ENCODE data around the gene CWC22.

Gene CWC22

GRCh38 chr2:180004731-180005130 is 2.4 kb downstream of the CWC22 start:
- Histone ChIP-seq H3K4me1 (ENCODE audit: insufficient read depth, poor library complexity, severe bottlenecking) (peaks cover 11% of the 10 kb centered on the region), H3K27me3 (ENCODE audit: insufficient read depth, poor library complexity, severe bottlenecking) (no peaks in the 10 kb centered on the region), H3K27ac (ENCODE audit: poor library complexity, severe bottlenecking) (no peak overlapping the region), H3K4me3 (ENCODE audit: severe bottlenecking) (no peak overlapping the region), H3K9me3 (ENCODE audit: severe bottlenecking) (no peaks in the 10 kb centered on the region), H3K36me3 (ENCODE audit: low read depth) (no peaks in the 10 kb centered on the region; the same call in none of the 2 replicates)
- DNase-seq (ENCODE audit: low spot score) (no peak), ATAC-seq (ENCODE audit: low read depth) (no peak)
- TF ChIP-seq CTCF (IDR thresholded peaks at IDR 0.05; ENCODE audit: poor library complexity, severe bottlenecking), result no peak

- H3K9me3 ChIP-seq (ENCODE audit: severe bottlenecking), result no peaks in the 10 kb centered on the region
- H3K27ac ChIP-seq (ENCODE audit: poor library complexity, severe bottlenecking), result no peak overlapping the region
- DNase-seq (ENCODE audit: low spot score) (no peak), ATAC-seq (ENCODE audit: low read depth) (peak; percentile 66)
- no peak overlapping the region for H3K4me3 ChIP-seq (ENCODE audit: severe bottlenecking)
- TF ChIP-seq CTCF (IDR thresholded peaks at IDR 0.05; ENCODE audit: poor library complexity, severe bottlenecking), result no peak
- H3K27me3 ChIP-seq (ENCODE audit: insufficient read depth, poor library complexity, severe bottlenecking), result no peaks in the 10 kb centered on the region
- H3K4me1 ChIP-seq (ENCODE audit: insufficient read depth, poor library complexity, severe bottlenecking), result peaks cover 11% of the 10 kb centered on the region
- no peaks in the 10 kb centered on the region; the same call in none of the 2 replicates for H3K36me3 ChIP-seq (ENCODE audit: low read depth)
Measured at GRCh38 chr2:180003559-180003958, 3.5 kb downstream of the CWC22 start.

GRCh38 chr2:180003073-180003472 is 4.0 kb downstream of the CWC22 start:
- Histone ChIP-seq H3K4me1 (ENCODE audit: insufficient read depth, poor library complexity, severe bottlenecking) (peaks cover 11% of the 10 kb centered on the region), H3K27me3 (ENCODE audit: insufficient read depth, poor library complexity, severe bottlenecking) (no peaks in the 10 kb centered on the region), H3K9me3 (ENCODE audit: severe bottlenecking) (no peaks in the 10 kb centered on the region), H3K27ac (ENCODE audit: poor library complexity, severe bottlenecking) (no peak overlapping the region), H3K36me3 (ENCODE audit: low read depth) (no peaks in the 10 kb centered on the region; the same call in none of the 2 replicates), H3K4me3 (ENCODE audit: severe bottlenecking) (no peak overlapping the region)
- no peak for TF ChIP-seq CTCF (IDR thresholded peaks at IDR 0.05; ENCODE audit: poor library complexity, severe bottlenecking)
- ATAC-seq (ENCODE audit: low read depth), result no peak
- no peak for DNase-seq (ENCODE audit: low spot score)

- no peak for DNase-seq (ENCODE audit: low spot score)
- no peaks in the 10 kb centered on the region; the same call in none of the 2 replicates for H3K36me3 ChIP-seq (ENCODE audit: low read depth)
- no peak overlapping the region for H3K4me3 ChIP-seq (ENCODE audit: severe bottlenecking)
- H3K9me3 ChIP-seq (ENCODE audit: severe bottlenecking), result no peaks in the 10 kb centered on the region
- ATAC-seq (ENCODE audit: low read depth), result no peak
- no peak overlapping the region for H3K27ac ChIP-seq (ENCODE audit: poor library complexity, severe bottlenecking)
- H3K4me1 ChIP-seq (ENCODE audit: insufficient read depth, poor library complexity, severe bottlenecking), result peaks cover 11% of the 10 kb centered on the region
- H3K27me3 ChIP-seq (ENCODE audit: insufficient read depth, poor library complexity, severe bottlenecking), result no peaks in the 10 kb centered on the region
- no peak for TF ChIP-seq CTCF (IDR thresholded peaks at IDR 0.05; ENCODE audit: poor library complexity, severe bottlenecking)
Measured at GRCh38 chr2:180002198-180002770, 4.8 kb downstream of the CWC22 start.

GRCh38 chr2:180001726-180002125 is 5.4 kb downstream of the CWC22 start:
- no peak for DNase-seq (ENCODE audit: low spot score)
- Histone ChIP-seq H3K36me3 (ENCODE audit: low read depth) (no peaks in the 10 kb centered on the region; the same call in 1 of the 2 replicates), H3K9me3 (ENCODE audit: severe bottlenecking) (no peaks in the 10 kb centered on the region), H3K27me3 (ENCODE audit: insufficient read depth, poor library complexity, severe bottlenecking) (no peaks in the 10 kb centered on the region), H3K4me1 (ENCODE audit: insufficient read depth, poor library complexity, severe bottlenecking) (peaks cover 11% of the 10 kb centered on the region), H3K27ac (ENCODE audit: poor library complexity, severe bottlenecking) (no peak overlapping the region), H3K4me3 (ENCODE audit: severe bottlenecking) (no peak overlapping the region)
- no peak for ATAC-seq (ENCODE audit: low read depth)
- no peak for TF ChIP-seq CTCF (IDR thresholded peaks at IDR 0.05; ENCODE audit: poor library complexity, severe bottlenecking)

All from RWPE2 (cell line).